GM21786 (cell line): ENCODE measurements around the gene NSUN6.

Experiments
- ATAC-seq: cut with Tn5 transposase; IDR thresholded peaks from one replicate; pipeline ENCODE4 v1.9.1; 2021; ENCODE audit not compliant: unreplicated experiment

Gene NSUN6

DNA sequence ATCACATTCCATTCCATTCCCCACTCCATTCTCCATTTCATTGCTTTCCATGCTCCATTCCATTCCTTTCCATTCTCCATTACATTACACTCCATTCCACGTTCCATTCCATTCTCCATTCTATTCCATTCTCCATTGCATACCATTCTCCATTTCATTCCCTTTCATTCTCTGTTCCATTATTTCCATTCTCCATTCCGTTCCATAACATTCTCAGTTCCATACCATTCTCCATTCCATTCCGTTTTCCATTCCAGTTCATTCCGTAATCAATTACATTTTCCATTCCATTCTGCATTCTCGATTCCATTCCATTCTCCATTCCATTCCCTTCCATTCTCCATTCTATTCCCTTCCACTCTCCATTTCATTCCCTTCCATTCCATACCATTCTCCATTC lies 86.4 kb downstream of the NSUN6 start:
- no peak for ATAC-seq

DNA sequence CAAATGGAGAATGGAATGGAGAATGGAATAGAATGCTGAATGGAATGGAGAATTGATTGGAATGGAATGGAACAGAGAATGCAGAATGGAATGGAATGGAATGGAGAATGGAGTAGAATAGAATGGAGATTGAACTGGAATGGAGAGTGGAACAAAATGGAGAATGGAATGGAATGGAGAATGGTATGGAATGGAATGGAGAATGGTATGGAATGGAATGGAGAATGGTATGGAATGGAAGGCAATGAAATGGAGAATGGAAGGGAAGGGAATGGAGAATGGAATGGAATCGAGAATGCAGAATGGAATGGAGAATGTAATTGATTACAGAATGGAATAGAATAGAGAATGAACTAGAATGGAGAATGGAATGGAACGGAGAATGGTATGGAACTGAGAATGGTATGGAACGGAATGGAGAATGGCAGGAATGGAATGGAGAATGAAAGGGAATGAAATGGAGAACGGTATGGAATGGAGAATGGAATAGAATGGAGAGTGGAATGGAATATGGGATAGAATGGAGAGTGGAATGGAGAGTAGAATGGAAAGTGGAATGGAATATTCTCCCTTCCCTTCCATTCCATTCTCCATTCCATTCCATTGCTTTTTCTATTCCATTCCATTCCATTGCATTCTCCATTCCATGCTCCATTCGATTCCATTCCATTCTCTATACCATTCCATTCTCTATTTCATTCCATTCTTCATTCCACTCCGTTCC lies 88.2 kb downstream of the NSUN6 start:
- no peak for ATAC-seq

DNA sequence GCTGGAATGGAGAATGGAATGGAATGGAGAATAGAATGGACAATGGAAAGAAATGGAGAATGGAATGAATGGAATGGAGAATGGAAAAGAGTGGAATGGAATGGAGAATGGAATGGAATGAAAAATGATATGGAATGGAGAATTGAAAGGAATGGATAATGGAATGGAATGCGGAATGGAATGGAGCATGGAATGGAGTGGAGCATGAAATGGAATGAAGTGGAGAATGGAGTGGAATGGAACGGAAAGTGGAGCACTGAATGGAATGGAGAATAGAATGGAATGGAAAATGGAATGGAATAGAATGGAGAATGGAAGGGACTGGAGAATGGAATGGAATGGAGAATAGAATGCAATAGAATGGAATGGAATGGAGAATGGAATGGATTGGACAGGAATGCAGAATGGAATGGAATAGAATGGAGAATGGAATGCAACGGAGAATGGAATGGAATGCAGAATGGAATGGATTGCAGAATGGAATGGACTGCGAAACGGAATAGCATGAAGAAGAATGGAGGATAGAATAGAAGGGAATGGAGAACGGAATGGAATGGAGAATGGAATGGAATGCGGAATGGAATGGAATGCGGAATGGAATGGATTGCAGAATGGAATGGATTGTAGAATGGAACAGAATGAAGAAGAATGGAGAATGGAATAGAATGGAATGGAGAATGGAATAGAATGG lies 89.4 kb downstream of the NSUN6 start:
- ATAC-seq: no peak

DNA sequence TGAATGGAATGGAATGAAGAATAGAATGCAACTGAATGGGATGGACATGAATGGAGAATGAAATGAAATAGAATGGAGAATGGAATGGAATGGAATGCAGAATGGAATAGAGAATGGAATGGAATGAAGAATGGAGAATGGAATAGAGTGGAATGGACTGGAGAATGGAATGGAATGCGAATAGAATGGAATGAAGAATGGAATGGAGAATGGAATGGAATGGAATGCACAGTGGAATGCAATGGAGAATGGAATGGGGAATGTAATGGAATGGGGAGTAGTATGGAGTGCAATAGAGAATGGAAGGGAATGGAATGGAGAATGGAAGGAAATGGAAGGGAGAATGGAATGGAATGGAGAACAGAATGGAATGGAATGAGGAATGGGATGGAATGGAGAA lies 93.4 kb downstream of the NSUN6 start:
- no peak for ATAC-seq

DNA sequence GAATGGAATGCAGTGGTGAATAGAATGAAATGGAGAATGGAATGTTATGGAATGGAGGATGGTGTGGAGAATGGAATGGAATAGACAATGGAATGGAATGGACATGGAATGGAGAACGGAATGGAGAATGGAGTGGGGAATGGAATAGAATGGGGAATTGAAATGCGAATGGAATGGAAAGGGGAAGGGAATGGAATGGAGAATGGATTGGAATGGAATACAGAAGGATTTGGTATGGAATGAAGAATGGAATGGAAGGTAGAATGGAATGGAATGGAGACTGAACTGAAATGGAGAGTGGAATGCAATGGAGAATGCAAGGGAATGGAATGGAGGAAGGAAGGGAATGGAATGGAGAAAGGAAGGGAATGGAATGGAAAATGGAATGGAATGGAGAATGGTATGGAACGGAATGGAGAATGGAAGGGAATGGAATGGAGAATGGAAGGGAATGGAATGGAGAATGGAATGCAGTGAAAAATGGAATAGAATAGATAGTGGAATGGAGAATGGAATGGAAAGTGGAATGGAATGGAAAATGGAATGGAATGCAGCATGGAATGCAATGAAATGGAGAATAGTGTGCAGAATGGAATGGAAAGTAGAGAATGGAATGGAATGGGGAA lies 94.8 kb downstream of the NSUN6 start:
- no peak for ATAC-seq

DNA sequence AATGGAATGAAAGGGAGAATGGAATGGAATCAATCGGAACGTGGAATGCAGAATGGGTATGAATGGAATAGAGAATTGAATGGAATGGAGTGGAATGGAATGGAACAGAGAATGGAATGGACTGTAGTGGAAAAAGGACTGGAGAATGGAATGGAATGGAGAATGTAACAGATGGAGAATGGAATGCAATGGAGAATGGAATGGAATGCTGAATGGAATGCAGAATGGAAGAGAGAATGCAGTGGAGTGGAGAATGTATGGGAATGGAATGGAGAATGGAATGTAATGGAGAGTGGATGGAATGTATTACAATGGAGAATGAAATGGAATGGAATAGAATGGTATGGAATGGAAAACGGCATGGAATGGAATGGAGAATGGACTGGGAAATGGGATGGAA lies 96.9 kb downstream of the NSUN6 start:
- no peak for ATAC-seq

DNA sequence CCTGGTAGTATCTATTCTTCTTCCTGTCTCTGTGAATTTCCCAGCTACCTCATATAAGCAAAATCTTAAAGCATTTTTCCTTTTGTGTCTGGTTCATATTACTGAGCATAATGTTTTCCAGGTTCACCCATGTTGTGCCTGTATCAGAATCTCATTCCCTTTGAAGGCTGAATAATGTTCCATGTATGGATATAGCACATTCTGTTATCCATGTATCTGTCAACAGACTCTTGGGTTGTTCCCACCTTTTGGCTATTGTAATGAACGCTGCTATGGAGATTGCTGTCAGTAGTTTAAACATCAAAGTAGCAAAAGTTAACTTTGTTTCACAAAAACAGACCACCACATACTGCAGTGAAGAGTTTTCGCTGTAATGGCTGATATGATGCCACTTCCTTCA lies 99.9 kb downstream of the NSUN6 start:
- no peak for ATAC-seq

DNA sequence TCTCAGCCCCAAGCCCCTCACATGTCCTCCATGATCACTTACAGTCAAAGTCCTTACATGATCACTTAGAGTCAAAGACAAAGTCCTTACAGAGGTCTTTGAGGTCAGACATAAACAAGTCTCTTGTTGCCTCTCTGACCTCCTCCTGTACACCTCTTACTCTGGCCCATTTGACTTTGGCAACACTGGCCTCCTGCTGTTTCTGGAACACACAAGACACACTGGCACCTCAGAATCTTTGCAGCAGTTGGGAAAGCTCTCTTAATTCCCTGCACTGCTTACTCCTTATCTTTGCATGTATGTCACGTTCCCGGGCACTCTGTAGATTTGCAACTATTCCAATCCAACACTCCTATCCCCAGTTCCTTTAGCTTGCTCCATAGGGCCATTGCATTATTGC lies 102.3 kb downstream of the NSUN6 start:
- ATAC-seq: no peak

DNA sequence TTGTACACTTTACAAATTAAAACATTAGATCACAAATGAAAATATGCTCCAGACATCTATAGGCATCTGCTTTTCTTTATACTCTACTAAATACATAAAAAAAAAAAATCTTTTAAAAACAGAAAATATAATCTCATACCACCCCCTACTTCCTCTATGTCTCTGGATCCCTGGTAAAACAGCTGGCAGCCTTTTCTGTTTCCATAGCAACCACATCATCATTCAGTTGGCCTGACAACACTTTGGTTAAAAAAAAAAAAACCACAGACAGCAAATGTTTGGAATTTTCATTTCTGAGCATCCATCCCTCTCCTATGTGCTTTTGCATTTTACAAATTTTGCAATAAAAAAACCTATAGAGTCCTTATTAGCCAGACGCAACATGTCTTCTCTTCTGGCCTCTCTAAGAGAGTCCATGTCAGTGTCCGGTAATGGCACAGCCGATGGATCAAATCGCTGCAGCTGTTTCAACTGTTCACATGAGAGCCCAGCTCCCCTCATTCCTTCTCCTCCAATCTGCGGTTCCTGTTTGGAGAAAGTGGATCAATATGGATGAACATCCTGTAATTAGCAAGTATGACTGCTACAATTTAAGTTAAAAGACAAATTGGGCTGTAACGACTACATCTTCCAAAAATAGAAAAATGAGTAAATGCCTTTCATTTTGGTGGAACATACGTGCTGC lies 105.6 kb downstream of the NSUN6 start:
- no peak for ATAC-seq

DNA sequence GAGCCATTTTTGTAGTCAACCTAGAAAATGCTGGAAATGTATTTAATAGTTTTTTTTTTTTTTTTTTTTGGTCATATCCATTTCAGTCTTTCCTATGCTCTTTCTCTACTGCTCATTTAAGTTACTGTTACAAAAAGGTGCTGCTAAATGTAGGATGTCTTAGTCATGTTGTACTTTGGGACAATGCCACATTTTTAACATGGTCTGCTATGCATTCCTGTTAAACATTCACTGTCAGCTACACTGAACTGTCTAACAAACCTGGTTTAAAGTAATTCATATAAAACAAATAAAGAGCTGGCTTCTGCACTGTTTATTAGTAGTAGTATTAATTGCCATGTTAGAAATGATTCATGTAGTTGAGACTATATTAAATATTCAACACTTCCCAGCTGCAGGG lies 108.6 kb downstream of the NSUN6 start:
- no peak for ATAC-seq

DNA sequence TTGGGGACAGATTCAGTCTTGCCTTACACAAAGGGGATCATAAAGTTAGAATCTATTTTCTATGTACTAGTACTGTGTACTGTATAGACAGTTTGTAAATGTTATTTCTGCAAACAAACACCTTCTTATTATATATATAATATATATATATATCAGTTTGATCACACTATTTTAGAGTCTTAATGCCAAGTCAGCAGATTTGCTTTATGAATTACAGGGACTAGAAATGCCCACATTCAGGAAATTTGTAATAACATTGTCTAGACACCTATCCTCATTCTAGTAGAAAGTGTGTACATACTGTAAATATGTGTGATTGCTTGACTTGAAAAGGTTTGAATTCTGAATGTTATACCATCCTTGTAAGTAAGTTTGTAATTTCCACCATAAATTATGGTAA lies 111.2 kb downstream of the NSUN6 start:
- ATAC-seq: no peak

DNA sequence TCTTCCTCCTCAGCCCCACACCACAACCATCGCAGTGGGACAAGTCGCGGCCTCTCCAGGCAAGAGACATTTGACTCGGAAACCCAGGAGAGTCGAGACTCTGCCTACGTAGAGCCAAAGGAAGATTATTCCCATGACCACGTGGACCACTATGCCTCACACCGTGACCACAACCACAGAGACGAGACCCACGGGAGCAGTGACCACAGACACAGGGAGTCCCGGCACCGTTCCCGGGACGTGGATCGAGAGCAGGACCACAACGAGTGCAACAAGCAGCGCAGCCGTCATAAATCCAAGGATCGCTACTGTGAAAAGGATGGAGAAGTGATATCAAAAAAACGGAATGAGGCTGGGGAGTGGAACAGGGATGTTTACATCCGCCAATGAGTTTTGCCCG lies 112.1 kb downstream of the NSUN6 start:
- ATAC-seq: no peak

DNA sequence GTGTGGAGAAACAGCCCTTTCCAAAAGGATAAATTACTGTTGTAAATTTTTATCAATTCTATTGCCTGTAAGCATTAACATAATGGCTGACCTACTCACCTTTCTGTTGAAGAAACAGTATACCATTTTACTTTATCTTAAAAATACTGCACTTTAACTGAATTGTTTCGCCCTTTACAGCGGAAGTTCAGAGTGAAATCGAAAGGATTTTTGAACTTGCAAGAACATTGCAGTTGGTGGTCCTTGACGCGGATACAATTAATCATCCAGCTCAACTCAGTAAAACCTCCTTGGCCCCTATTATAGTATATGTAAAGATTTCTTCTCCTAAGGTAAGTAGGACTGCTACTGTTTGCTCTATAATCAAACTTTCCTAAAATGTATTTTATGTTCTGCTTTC lies 117.5 kb downstream of the NSUN6 start:
- ATAC-seq: no peak

DNA sequence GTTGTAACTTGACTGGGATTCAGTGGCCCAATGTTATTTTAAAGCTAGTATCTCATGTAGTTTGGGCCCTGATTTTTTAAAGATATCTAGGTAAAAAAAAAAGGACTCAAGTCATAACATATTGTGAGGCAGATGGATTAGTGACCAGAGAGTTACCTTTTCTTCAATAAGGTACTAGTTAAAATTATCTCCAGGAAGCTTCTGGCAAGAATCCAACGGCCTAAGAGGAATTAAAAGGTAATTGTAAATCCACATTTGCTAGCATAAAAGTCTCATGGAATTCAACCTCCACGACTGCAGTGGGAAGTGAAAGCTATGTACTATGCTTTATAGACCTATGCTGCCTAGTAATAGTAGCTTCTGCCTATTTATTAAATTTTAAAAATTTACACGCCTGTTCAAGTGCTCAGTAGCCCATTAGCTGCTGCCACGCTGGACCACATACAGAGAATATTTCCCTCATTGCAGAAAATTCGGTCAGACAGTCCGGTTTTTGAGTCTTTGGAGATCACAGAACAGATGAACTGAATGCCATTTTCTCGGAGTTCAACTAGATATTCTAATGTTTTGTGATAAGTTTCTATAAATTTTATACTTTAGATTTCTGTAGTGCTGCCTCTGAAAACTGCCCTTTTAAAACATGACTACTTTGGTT lies 118.4 kb downstream of the NSUN6 start:
- ATAC-seq: no peak

DNA sequence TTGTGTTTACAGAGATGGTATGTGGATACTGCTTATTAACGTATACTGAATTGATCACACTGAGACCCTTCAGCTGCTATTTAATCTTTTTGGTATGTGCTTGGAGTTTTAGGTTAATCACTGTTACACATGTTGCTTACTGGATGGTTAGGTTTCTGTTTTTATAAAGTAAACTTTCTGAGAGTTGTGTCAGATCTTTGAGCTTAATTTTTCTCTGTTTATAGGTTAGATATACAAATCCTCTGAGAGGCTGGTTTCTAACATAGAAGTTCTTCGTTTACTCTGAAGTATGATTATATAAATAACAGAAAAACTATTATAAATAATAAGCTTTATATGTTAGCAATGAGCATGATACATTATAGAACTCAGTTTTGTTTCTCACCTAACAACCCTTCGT lies 123.1 kb downstream of the NSUN6 start:
- no peak for ATAC-seq

DNA sequence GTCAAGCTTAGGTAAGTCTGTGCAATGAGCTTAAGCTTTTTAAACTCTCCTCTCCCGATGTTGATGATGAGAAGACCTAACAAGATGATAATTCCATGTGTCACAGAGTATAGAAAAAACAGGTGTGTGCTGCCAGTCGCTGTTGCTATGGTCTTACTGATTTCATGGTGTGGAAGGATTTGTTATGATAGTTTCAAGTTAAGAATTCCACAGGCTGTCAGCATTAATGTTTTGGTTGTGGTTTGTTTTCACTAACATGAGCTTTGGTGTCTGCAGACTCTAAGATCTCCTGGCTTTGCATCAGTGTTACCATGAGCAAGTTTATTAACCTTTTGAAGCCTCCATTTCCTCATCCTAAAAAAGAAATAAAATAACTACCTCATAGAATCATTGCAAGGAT lies 123.7 kb downstream of the NSUN6 start:
- ATAC-seq: no peak

DNA sequence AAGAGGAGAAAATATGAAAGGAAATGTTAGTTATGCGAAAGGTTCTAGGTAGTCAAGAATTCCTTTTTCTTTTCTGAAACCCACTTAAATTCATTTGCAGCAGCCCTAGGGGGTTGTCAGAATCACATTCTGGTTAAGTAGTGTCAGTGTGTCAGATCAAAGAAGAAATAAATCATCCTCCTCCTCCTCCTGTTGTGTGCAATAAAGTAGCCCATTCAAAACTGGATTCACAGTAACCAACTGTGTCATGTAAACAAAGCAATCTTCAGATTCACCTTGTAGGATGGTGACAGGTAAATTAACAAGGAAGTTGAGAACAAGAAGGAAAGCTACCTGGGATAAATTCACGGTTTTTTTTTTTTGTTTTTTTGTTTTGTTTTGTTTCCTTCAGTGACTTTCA lies 127.5 kb downstream of the NSUN6 start:
- ATAC-seq: no peak

DNA sequence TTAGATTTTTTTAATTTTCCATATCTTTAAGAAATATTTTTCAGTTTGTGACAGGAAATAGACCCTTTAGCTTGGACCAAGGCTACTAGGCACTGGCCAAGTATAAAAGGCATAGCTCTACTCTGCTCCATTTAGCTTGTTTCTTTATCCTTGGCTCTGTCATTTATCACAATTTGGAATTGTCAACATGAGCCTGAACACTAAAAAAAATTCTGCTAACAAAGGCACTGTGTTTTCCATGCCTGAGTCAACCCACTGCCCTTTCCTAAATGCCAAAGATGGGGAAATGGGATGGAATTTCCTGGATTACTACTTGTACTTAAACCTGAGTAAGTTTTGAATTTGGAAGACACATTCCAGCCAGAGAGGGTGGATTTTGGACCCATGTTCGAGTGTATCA lies 128.4 kb downstream of the NSUN6 start:
- ATAC-seq: no peak

DNA sequence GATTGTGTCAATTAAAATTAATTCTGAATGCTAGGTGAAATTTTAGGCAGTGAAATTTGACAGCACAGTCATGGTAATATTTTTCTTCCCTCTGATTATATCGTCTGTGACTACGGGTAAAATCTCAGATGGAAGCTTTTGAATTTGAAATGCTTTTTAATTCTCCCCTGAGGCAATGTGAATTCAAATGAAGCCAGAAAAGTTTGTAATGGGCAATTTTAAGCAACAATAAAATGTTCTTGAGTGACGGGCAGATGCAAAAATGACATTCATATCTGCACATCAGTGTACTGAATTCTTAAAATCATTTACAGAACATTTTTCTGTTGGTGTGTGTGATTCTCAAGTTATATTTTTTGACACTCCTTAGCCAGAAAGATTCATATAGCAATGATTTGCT lies 134.5 kb downstream of the NSUN6 start:
- no peak for ATAC-seq

DNA sequence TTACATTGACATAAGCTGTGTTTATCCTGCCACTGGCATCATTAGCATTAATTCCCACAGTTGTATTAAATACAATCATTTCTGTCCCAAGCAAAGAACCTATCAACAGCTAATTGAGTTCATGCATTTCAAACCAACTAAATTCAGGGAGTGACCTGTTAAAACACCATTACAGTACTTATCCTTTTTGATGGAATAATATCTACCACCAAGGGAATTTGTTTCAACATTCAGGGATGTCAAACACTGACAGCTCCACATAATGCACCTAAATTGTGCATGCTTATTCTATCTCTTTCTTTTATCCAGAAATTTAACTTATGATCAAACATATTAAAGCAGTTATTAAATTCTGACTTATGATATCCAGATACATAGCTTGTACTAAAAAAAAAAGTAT lies 136.8 kb downstream of the NSUN6 start:
- ATAC-seq: no peak

DNA sequence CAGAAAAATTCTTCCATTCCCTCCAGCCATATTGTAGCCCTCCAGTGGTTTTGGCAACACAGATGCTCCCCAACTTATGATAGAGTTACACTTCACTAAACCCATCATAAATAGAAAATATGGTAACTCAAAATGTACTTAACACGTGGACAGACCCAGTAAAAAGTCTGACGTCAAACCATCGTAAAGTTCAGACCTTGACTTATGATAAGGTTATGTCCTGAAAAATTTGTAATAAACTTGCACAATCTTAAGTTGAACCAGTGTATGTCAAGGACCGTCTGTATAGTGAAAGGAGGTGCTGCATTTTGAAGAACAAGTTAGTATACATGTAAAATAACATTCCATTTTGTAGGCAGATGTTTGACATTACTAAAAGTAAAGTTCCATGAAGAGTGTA lies 142.8 kb downstream of the NSUN6 start:
- ATAC-seq: no peak
